BE2C (cell line): Measurements from ENCODE around the gene DLX6.

Experiments used
- DNase-seq: peaks from one replicate; pipeline ENCODE4 v3.0.0-alpha.2; 2020
- H3K27me3 ChIP-seq: fragments of 250-450 bp; sonication (Bioruptor Pico); 2 replicates; pipeline ENCODE4 v1.5.1; 2020; ENCODE audit warnings: mild to moderate bottlenecking
- H3K36me3 ChIP-seq: fragments of 250-450 bp; sonication (Bioruptor Pico); 2 replicates; pipeline ENCODE4 v1.5.1; 2020; ENCODE audit warnings: mild to moderate bottlenecking
- H3K4me1 ChIP-seq: fragments of 250-450 bp; sonication (Bioruptor Pico); 2 replicates; pipeline ENCODE4 v1.5.1; 2020
- H3K4me3 ChIP-seq: 2 replicates; pipeline ENCODE4 v1.5.1; 2011; ENCODE audit warnings: low read depth, low read length
- H3K9me3 ChIP-seq: fragments of 250-450 bp; sonication (Bioruptor Pico); 2 replicates; pipeline ENCODE4 v1.5.1; 2020
- CTCF ChIP-seq: IDR thresholded peaks from 2 replicates; pipeline ENCODE4 v1.5.1; 2012; ENCODE audit warnings: mild to moderate bottlenecking, low read depth, low read length

Gene DLX6

GRCh38 chr7:96973986-96974385, 31.4 kb upstream of the DLX6 start:
- no peaks in the 10 kb centered on the region for H3K27me3 ChIP-seq
- H3K4me3 ChIP-seq: no peak overlapping the region
- DNase-seq: no peak
- TF ChIP-seq CTCF: no peak
- H3K9me3 ChIP-seq: no peaks in the 10 kb centered on the region
- H3K36me3 ChIP-seq: no peaks in the 10 kb centered on the region
- H3K4me1 ChIP-seq: no peaks in the 10 kb centered on the region

- Histone ChIP-seq H3K4me1 (no peaks in the 10 kb centered on the region), H3K27me3 (no peaks in the 10 kb centered on the region), H3K9me3 (no peaks in the 10 kb centered on the region), H3K4me3 (no peak overlapping the region), H3K36me3 (no peaks in the 10 kb centered on the region)
- DNase-seq: no peak
- no peak for TF ChIP-seq CTCF
These were observed 29.2 kb upstream of the DLX6 start for GRCh38 chr7:96976106-96976505.

- H3K36me3 ChIP-seq: no peaks in the 10 kb centered on the region
- DNase-seq: no peak
- no peaks in the 10 kb centered on the region for H3K9me3 ChIP-seq
- H3K27me3 ChIP-seq: no peaks in the 10 kb centered on the region
- H3K4me1 ChIP-seq: no peaks in the 10 kb centered on the region
- no peak for TF ChIP-seq CTCF
- no peak overlapping the region for H3K4me3 ChIP-seq
These were observed 27.9 kb upstream of the DLX6 start for GRCh38 chr7:96977445-96977844.

GRCh38 chr7:96979551-96980276, 25.6 kb upstream of the DLX6 start:
- Histone ChIP-seq H3K4me3 (no peak overlapping the region), H3K9me3 (no peaks in the 10 kb centered on the region), H3K36me3 (no peaks in the 10 kb centered on the region), H3K4me1 (no peaks in the 10 kb centered on the region), H3K27me3 (no peaks in the 10 kb centered on the region)
- TF ChIP-seq CTCF: no peak
- no peak for DNase-seq

- Histone ChIP-seq H3K27me3 (no peaks in the 10 kb centered on the region), H3K9me3 (no peaks in the 10 kb centered on the region), H3K4me1 (no peaks in the 10 kb centered on the region), H3K36me3 (no peaks in the 10 kb centered on the region), H3K4me3 (no peak overlapping the region)
- no peak for TF ChIP-seq CTCF
- no peak for DNase-seq
These were observed 22.8 kb upstream of the DLX6 start for GRCh38 chr7:96982586-96982985.

- no peak overlapping the region for H3K4me3 ChIP-seq
- no peak for DNase-seq
- no peaks in the 10 kb centered on the region for H3K27me3 ChIP-seq
- H3K4me1 ChIP-seq: no peaks in the 10 kb centered on the region
- no peaks in the 10 kb centered on the region for H3K9me3 ChIP-seq
- no peaks in the 10 kb centered on the region for H3K36me3 ChIP-seq
- TF ChIP-seq CTCF: no peak
These were observed 19.4 kb upstream of the DLX6 start for GRCh38 chr7:96985992-96986391.
